Heart left ventricle (tissue), 16 donors: Measurements from ENCODE around the gene PLCXD1. TPM values are rescaled to one million over a fixed set of nuclear protein-coding genes. Genes with fewer than 3 reads are reported as not detected.
A peak's percentile ranks its signal among the peaks of the same experiment; 100 is the strongest.

Experiments used
- ATAC-seq, 4 donors: fragments of 200-7000 bp; cut with Tn5 transposase; one replicate each; pipeline ENCODE4 v1.9.1; 2020 to 2022; ENCODE audit warnings: moderate library complexity in 4 of 4, mild to moderate bottlenecking in 3 of 4, moderate number of reproducible peaks in 1 of 4
- DNase-seq, 5 donors: peaks; one replicate each; pipeline ENCODE4 v3.0.0-alpha.2; 2020
- H3K27ac ChIP-seq, 12 donors: fragments of 200-600 bp; sonication (generic) in 4 of 12; one replicate each; pipeline versions ENCODE4 v1.5.0 to v1.8.0; 2016 to 2022; ENCODE audit warnings: mild to moderate bottlenecking in 2 of 12
- H3K27me3 ChIP-seq, 9 donors: fragments of 200-600 bp; sonication (generic) in 2 of 9; one replicate each; pipeline versions ENCODE4 v1.5.1 to v1.8.0; 2016 to 2022; ENCODE audit warnings: mild to moderate bottlenecking in 3 of 9
- H3K36me3 ChIP-seq, 9 donors: fragments of 200-600 bp; sonication (generic) in 2 of 9; one replicate each; pipeline versions ENCODE4 v1.5.0 to v1.8.0; 2018 to 2022; ENCODE audit warnings: mild to moderate bottlenecking in 2 of 9
- H3K4me1 ChIP-seq, 12 donors: fragments of 200-600 bp; sonication (generic) in 4 of 12; one replicate each; pipeline versions ENCODE4 v1.5.0 to v1.8.0; 2016 to 2022; ENCODE audit warnings: mild to moderate bottlenecking in 3 of 12
- H3K4me3 ChIP-seq, 12 donors: fragments of 200-600 bp; sonication (generic) in 4 of 12; one replicate each; pipeline versions ENCODE4 v1.5.0 to v1.8.0; 2017 to 2022; ENCODE audit warnings: mild to moderate bottlenecking in 9 of 12, moderate library complexity in 4 of 12
- H3K9me3 ChIP-seq, 12 donors: fragments of 200-600 bp; sonication (generic) in 4 of 12; one replicate each; pipeline versions ENCODE4 v1.5.0 to v1.8.0; 2016 to 2022; ENCODE audit warnings: mild to moderate bottlenecking in 1 of 12
- CTCF ChIP-seq, 12 donors: fragments of 200-600 bp; sonication (generic) in 4 of 12; IDR thresholded peaks; one replicate each; pipeline versions ENCODE4 v1.5.0 to v1.8.0; 2018 to 2022; ENCODE audit warnings: antibody characterized with exemption in 12 of 12, mild to moderate bottlenecking in 5 of 12
- POLR2A ChIP-seq, 2 donors: fragments of 450-650 bp; IDR thresholded peaks; one replicate each; pipeline ENCODE4 v1.6.1; 2017; ENCODE audit warnings: antibody characterized with exemption in 2 of 2, mild to moderate bottlenecking in 2 of 2, moderate library complexity in 2 of 2
- WGBS, 4 donors: extraction: QIAGEN DNeasy Blood & Tissue Kit in 2 of 4; methylation state at CpG; one replicate each; pipeline versions ENCODE4 v1.1.5 to v1.1.7; 2013 to 2018; 5-methylcytosine and 5-hydroxymethylcytosine counted together
- intact Hi-C, 10 donors: fragments of 100-400 bp; cut with DNase I; formaldehyde crosslinking; loops; one replicate each; pipeline versions ENCODE4 v1.11.1 to v1.14.2; 2022
- polyA plus RNA-seq, 2 donors: library from polyadenylated mRNA; stranded (reverse); fragments of 200-250 nt; gene quantifications; one replicate each; pipeline ENCODE4 v1.2.3, GENCODE V29; 2013
- total RNA-seq, 9 donors: library from RNA; depleted of rRNA in 2 of 9; stranded (reverse); fragments of >200 nt in 2 of 9; fragmentation: NEBNext Ultra II Directional in 3 of 9; extraction: Animal tissue kit (Norgen Biotek cat#: 25700) in 3 of 9; gene quantifications; one replicate each; pipeline versions ENCODE4 v1.1.0 to v1.2.4, GENCODE V29; 2016 to 2023
- donor health status: ischemic (EF 13 %, LVEDD 7.1; RV severe dilation, severe dysfunction).
- donor health status: healthy with polysubstance abuse.
- donor health status: DM: no; HTN: yes; CAD: no.
- donor health status: DM: no; HTN: no; CAD: no.
- donor health status: ischemic (EF 25% LVEDD 6.9; RV normal size, moderate dysfunction).
- donor health status: ischemic (EF 25% LVEDD 5.7; RV mildly dilated, moderate dysfunction).
- donor health status: healthy.
- donor health status: DM: yes; HTN: yes; CAD: no.
- donor health status: ischemic (EF 35%, LVEDD 5.7; RV mildly dilated, moderate dysfunction).
- donor health status: nonischemic (EF 11% LVEDD 7.7; RV severe dilation, severe dysfunction).
- donor health status: DM: yes; HTN: yes; CAD: no.
- donor health status: PGD.
- donor health status: ischemic (EF 29% LVEDD 5.4; RV normal size, mild dysfunction).
- donor health status: nonischemic (EF 23%, LVEDD 6.1; RV moderate dilation, normal function).

The PLCXD1 gene
- total and polyA plus RNA-seq, 11 donors = 0.81 to 27.0 (median 3.0) TPM

GRCh38 chrX:314781-315595, 33.8 kb downstream of the PLCXD1 start:
- Histone ChIP-seq H3K27ac (no peak overlapping the region), H3K4me1 (peaks cover 0 to 17% (median 5%) of the 10 kb centered on the region in 12 donors), H3K27me3 (no peaks in the 10 kb centered on the region), H3K36me3 (peaks cover 0 to 58% (median 46%) of the 10 kb centered on the region in 9 donors), H3K4me3 (no peak overlapping the region), H3K9me3 (no peaks in the 10 kb centered on the region)
- no peak for ATAC-seq
- TF ChIP-seq POLR2A (IDR thresholded peaks at IDR 0.05) (no peak), CTCF (IDR thresholded peaks at IDR 0.05) (no peak)
- intact Hi-C loops = loop anchor here in 4 of 10 donors (5.0 kb wide), 2 partner anchors 38 to 72 kb away; partner anchors contain the start of gene PPP2R3B (in 1 of the 4)
- peak; percentile 4 to 54 (median 22) for DNase-seq
- 87 to 91% (median 88%) methylated on average over 50 to 51 of the region's 51 CpGs for WGBS, 4 donors

GRCh38 chrX:316351-317325, 35.5 kb downstream of the PLCXD1 start:
- DNase-seq (peak; percentile 15 to 62 (median 23)), ATAC-seq (no peak)
- Histone ChIP-seq H3K27ac (no peak overlapping the region), H3K4me3 (no peak overlapping the region), H3K36me3 (peaks cover 0 to 44% (median 34%) of the 10 kb centered on the region in 9 donors), H3K9me3 (no peaks in the 10 kb centered on the region), H3K27me3 (no peaks in the 10 kb centered on the region), H3K4me1 (peaks cover 0 to 24% (median 13%) of the 10 kb centered on the region in 12 donors)
- TF ChIP-seq POLR2A (IDR thresholded peaks at IDR 0.05) = no peak
- no peak for TF ChIP-seq CTCF (IDR thresholded peaks at IDR 0.05)
- WGBS, 4 donors = 90 to 93% (median 92%) methylated on average over 38 to 50 of the region's 50 CpGs
- intact Hi-C loops = loop anchor here in 4 of 10 donors (5.0 kb wide), 2 partner anchors 39 to 71 kb away; partner anchors contain the start of gene PPP2R3B (in 1 of the 4)

GRCh38 chrX:317424-318067, 36.4 kb downstream of the PLCXD1 start:
- Histone ChIP-seq H3K4me3 (peak overlapping the region; percentile 62 to 99 (median 91)), H3K9me3 (no peaks in the 10 kb centered on the region), H3K4me1 (peaks cover 0 to 24% (median 13%) of the 10 kb centered on the region in 12 donors), H3K27ac (peak overlapping the region in 7 of 12 donors; percentile 91 to 98 (median 94)), H3K36me3 (peaks cover 0 to 38% (median 24%) of the 10 kb centered on the region in 9 donors), H3K27me3 (no peaks in the 10 kb centered on the region)
- intact Hi-C loops = loop anchor here in 5 of 10 donors (1.0 to 5.0 kb wide), 5 partner anchors 34 to 95 kb away; partner anchors contain the start of gene PPP2R3B (in 2 of the 5)
- TF ChIP-seq POLR2A (IDR thresholded peaks at IDR 0.05) (no peak), CTCF (IDR thresholded peaks at IDR 0.05) (no peak)
- peak in 1 of 4 donors; percentile 26 for ATAC-seq
- 46 to 54% (median 50%) methylated on average over 23 to 28 of the region's 28 CpGs for WGBS, 4 donors
- DNase-seq = no peak
